Cardiac septum (tissue), 1 donor: ENCODE results near the gene CTSA. TPM values are rescaled to one million over a fixed set of nuclear protein-coding genes. Genes with fewer than 3 reads are reported as not detected.
"Not testable (repeated sequence)": the region's sequence is repeated elsewhere in the genome, so short reads cannot be mapped to it uniquely, and the experiment has no call there.

ENCODE experiments used
- DNase-seq: peaks from one replicate; pipeline ENCODE4 v3.0.0-alpha.2; 2020; ENCODE audit warnings: low spot score
- intact Hi-C: fragments of 100-400 bp; cut with DNase I; formaldehyde crosslinking; loops from one replicate; pipeline ENCODE4 v1.14.0; 2022
- total RNA-seq: library from RNA; stranded (reverse); fragmentation: NEBNext Ultra II Directional; extraction: Animal tissue kit (Norgen Biotek cat#: 25700); gene quantifications from one replicate; pipeline ENCODE4 v1.2.1, GENCODE V29; 2021
- donor health status: DM: no; HTN: no; CAD: no.

CTSA gene
- total RNA-seq, 1 donor from 2014 or later: 111 TPM

GRCh38 chr20:45863543-45864470, 27.3 kb upstream of the CTSA start:
- intact Hi-C loops: no loop called here
- no peak for DNase-seq

GRCh38 chr20:45866454-45866853, 24.7 kb upstream of the CTSA start:
- intact Hi-C loops: no loop called here
- no peak for DNase-seq

DNA sequence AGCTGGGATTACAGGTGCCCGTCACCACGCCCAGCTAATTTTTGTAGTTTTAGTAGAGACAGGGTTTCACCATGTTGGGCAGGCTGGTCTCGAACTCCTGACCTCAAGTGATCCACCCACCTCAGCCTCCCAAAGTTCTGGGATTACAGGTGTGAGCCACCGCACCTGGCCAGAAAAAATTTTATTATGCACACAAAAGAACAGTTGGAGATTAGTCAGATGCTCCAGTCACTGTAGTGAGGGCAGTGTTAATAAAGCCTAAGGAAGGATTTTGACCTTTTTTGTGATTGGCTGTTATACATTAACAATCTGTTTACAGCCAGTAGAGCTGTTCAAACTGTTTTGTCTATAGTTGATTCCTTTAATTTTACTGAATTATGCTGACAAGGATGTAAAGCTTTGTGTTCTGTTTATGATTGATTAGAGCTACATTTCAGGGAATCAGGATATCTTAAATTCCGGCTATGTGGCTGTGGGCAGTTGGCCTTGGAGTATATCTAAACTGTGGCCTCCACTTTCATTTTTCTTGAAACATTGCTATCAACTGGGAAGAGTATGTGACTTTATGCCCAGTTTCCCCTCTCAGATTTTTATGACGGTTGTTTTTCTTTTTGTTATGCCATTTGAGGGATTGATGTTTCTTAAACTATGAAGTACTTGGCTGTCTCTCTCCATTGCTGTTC, 23.9 kb upstream of the CTSA start:
- DNase-seq: no peak
- intact Hi-C loops: no loop called here

GRCh38 chr20:45867819-45868176, 23.3 kb upstream of the CTSA start:
- DNase-seq: no peak
- intact Hi-C loops: no loop called here

DNA sequence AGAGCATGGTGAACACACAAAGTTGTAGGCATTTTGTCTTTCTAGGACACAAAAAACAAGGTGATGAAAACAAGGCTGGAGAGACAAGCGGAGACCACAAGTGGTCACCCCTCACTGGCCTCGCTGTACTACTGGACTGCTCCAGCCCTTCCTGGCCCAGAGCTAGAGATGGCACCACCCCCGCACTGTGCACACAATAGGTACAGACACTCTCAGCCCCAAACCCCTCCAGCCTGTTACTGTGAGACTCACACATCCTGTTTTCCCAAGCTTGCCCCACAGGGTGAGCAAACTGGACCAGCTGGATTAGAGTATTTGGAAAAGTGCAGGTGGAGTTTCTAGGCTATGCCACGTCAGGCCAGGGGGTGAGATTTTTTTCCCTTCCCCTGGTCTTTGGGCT, 18.5 kb upstream of the CTSA start:
- intact Hi-C loops: no loop called here
- DNase-seq: no peak

GRCh38 chr20:45873409-45874103, 17.6 kb upstream of the CTSA start:
- no peak for DNase-seq
- intact Hi-C loops: no loop called here

DNA sequence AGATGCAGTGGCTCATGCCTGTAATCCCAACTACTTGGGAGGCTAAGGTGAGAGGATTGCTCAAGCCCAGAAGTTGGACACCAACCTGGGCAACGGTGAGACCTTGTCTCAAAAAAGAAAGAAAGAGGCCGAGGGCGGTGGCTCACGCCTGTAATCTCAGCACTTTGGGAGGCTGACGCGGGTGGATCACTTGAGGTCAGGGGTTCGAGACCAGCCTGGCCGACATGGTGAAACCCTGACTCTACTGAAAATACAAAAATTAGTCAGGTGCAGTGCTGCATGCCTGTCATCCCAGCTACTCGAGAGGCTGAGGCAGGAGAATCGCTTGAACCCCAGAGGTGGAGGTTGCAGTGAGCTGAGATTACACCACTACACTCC, 17.0 kb upstream of the CTSA start:
- intact Hi-C loops, DNase-seq: not testable (repeated sequence)

DNA sequence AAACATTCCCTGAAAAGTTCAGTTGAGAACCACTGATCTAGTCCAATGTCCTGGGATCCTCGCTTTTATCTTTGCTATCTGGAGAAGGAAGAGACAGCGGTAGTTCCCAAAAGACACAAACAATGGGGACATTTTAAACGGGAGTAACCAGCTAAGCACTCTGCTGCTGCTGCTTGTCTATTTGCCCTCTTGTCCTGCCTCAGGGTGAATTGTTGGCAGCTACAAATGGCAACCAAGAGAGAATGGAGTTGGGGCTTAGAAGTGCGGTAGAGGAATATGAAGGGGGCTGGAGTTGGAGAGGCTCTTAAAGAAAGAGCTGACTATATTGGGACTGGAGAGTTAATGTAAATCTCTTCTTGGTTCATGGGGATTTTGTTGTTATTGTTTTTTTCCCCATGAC, 16.6 kb upstream of the CTSA start:
- intact Hi-C loops: no loop called here
- no peak for DNase-seq

DNA sequence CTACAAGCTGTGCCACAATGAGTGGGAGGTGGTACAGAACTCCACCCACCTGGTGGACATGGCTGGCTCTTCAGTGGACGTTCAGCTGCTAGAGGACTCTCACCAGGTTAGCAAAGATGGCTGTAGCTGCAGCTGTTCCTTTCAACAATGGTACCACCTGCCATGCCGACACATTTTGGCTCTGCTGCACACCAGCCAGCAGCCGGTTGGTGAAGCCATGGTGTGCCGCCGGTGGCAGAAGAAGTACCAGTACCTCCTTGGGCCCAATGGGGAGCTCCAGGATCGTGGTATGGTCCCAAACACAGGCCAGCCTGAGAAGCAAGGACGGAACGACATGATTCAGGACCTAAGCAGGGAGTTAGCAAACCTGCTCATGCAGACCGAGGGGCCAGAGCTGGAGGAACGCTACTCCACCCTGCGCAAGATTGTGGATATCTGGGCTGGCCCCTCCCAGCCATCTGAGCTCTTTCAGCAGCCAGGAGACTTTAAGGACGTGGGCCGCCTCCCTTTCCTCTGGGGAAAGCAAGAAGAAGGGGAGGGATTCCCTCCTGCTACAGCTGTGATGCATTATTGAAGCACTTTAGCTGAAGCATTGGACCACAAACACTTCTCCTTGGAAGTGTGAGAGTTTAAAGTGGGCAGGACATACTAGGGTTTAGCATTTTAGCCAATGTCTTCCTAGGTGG, 12.9 kb upstream of the CTSA start:
- intact Hi-C loops: no loop called here
- DNase-seq: no peak

DNA sequence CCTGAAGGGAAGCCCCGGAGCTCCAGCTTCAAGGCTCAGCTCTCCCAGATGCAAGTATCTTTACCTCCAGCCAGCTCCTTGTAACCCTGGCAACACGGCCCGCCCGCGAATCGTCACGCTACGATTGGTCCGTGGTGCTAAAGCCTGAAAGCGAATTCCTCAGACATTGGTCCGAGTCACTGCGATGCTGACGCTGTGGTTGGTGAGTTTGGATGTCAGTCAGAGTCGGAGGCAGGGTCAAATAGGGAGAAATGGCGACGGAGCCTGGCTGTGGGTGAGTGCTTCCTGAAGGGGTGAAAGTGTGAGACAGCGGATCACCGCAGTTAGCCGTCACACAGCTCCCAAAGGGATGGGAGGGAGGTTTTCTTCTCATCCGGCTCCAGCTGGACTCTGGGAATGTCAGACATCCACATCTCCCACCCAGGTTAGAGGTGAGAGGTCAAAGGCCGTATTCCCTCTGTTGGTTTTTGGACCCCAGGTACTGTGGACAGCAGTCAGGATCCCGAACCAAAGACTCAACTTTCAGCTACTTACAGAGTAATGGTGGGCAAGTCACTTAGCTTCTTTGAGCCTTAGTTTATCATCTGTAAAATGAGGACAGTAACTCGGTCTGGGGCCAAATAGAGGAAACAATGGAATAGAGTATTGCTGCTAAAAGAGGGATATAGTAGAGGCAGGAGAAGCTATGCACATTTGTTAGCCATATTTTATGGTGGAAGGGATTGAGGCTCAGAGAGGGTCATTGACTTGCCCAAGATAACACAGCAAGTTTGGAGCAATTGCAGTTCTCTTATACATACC, 9.9 kb upstream of the CTSA start, which contains the start of gene ZSWIM1:
Gene ZSWIM1, plus strand, starts transcription at position 240 of the 801 bp plus-strand sequence. CDS start 1,366 bp downstream, outside the sequence.
- peak; percentile 100 for DNase-seq

GRCh38 chr20:45882469-45883099, 8.6 kb upstream of the CTSA start:
- no peak for DNase-seq
- intact Hi-C loops: no loop called here

More for the DNA sequence above, 9.9 kb upstream of the CTSA start, which contains the start of gene ZSWIM1:
- intact Hi-C loops: loop anchor here (2.0 kb wide), 1 partner anchor 90 kb away; no protein-coding TSS in a partner anchor

- intact Hi-C loops: no loop called here
- DNase-seq: no peak
These were observed 8.1 kb upstream of the CTSA start for GRCh38 chr20:45883100-45883469.

DNA sequence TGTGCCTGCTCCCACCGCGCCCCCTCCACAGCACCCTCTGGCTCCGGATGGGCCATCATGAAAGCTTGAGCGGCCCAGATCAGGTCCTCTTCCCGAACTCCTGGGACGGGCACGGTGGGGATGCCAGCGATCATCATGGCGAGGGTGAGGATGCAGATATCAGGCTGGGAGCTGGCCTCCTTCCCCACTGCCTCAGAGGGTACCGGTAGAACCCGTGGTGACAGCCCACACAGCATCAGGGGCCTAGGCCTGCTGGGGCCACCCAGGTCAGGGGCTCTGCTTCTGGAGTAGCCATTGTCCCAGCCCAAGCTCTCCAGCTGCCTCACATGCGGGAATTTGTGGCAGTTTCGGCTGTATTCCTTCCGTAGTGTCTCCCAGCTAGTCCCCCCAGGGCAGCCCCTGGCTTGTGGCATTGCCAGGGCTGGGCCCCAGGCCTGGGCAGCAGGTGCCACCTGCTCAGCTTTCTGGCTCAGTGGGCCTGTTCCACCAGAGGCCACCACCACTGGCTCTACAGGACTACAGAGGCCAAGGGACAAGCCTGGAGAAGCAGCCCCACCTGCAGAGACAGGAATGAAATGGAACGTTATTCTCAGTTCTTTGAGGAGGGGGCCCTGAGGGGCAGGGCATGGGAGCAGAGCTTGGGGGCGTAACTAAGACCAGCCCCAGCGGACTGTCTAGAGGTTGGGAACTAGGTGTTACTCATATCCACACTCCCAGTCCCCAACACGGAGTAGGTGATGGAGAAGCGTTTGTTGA, 4.4 kb upstream of the CTSA start:
- intact Hi-C loops: no loop called here
- no peak for DNase-seq

GRCh38 chr20:45887346-45887715, 3.8 kb upstream of the CTSA start, which contains the start of gene SPATA25:
TSS of gene SPATA25 (minus strand) at chr20:45887622. CDS start at chr20:45887590, 32 bp downstream.
- no peak for DNase-seq
- intact Hi-C loops: no loop called here

GRCh38 chr20:45888681-45889080, 2.5 kb upstream of the CTSA start:
- DNase-seq: no peak
- intact Hi-C loops: no loop called here

DNA sequence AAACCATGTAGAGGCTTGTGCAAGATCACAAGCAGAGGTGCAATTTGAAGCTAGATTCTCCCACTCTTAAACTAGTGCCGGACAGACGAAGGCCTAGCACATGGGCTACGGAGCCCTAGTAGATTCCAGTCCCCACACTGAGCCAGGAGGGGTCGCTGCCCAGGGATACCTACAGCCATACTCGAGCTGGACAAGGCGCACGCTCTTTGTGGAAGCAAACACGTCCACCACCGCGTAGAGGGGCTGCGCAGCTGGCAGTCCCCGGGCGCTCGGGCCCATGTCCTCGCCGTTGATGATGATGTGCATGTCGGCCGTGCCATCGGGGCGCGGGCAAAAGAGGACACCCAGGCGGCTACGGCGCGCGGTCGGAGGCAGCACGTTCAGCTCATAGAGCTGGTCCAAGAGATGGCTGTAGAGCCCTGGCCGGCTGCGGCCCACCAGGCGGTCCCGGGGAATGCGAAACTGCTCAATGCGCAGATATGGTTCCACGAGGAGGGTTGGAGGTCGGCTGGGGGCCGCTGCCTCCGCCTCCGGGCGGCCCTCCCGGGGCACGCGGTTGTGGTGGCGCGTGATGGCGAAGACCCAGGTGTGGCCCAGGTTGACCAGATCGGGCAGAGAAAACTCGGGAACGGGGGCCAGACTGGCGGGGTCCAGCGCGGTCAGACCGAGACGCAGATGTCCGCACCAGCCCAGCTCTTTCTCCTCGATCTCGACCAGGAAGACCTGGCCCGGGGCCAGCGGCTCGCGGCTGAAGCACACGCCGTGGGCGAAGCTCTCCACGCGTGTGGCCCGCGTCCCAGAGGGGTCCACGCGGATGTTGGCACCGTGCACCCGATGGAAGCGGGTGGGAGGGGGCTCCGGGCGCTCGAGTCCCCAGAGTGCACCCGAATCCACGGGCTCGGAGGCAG, 804 bp upstream of the CTSA start:
- intact Hi-C loops: loop anchor here (2.0 kb wide), 1 partner anchor 80 kb away; no protein-coding TSS in a partner anchor
- DNase-seq: peak; percentile 92
